Right cardiac atrium (tissue), 5 donors: ENCODE data around the gene TPGS2. TPM values are rescaled to one million over a fixed set of nuclear protein-coding genes. Genes with fewer than 3 reads are reported as not detected.

Experiments
- polyA plus RNA-seq: library from polyadenylated mRNA; stranded (reverse); fragments of 200-250 nt; gene quantifications from one replicate; pipeline ENCODE4 v1.2.3, GENCODE V29; 2013
- total RNA-seq, 4 donors: library from RNA; stranded (reverse); fragmentation: NEBNext Ultra II Directional; extraction: Animal tissue kit (Norgen Biotek cat#: 25700); gene quantifications; one replicate each; pipeline ENCODE4 v1.2.1, GENCODE V29; 2021
- donor health status: healthy with polysubstance abuse.
- donor health status: DM: no; HTN: yes; CAD: no.
- donor health status: DM: no; HTN: no; CAD: no.
- donor health status: DM: no; HTN: yes; CAD: no; lungs with severe emphysema.
- donor health status: DM: yes; HTN: yes; CAD: no.

The TPGS2 gene
- total and polyA plus RNA-seq, 5 donors = 63.8 to 91.3 (median 74.2) TPM

Other genes with a start within 250 kb of the TPGS2 start
- gene KIAA1328, start 125 bp upstream of the TPGS2 start, total RNA-seq = 1 to 10 TPM; 5.4 to 9.7 (median 8.2) TPM
- gene KIAA1328, start 125 bp upstream of the TPGS2 start, polyA plus RNA-seq = 2.6 TPM